Upper lobe of right lung (tissue), 1 donor: Measurements from ENCODE around the gene NUPR1. TPM values are rescaled to one million over a fixed set of nuclear protein-coding genes. Genes with fewer than 3 reads are reported as not detected.

Experiments
- ATAC-seq: fragments of 200-7000 bp; cut with Tn5 transposase; one replicate; pipeline ENCODE4 v1.9.1; 2020; ENCODE audit warnings: mild to moderate bottlenecking, moderate library complexity
- DNase-seq: peaks from one replicate; pipeline ENCODE4 v3.0.0-alpha.2; 2020
- H3K27ac ChIP-seq: fragments of 200-600 bp; one replicate; pipeline ENCODE4 v1.8.0; 2022
- H3K27me3 ChIP-seq: fragments of 200-600 bp; one replicate; pipeline ENCODE4 v1.8.0; 2022; ENCODE audit warnings: mild to moderate bottlenecking
- H3K36me3 ChIP-seq: fragments of 200-600 bp; one replicate; pipeline ENCODE4 v1.8.0; 2022
- H3K4me1 ChIP-seq: fragments of 200-600 bp; one replicate; pipeline ENCODE4 v1.8.0; 2022
- H3K4me3 ChIP-seq: fragments of 200-600 bp; one replicate; pipeline ENCODE4 v1.8.0; 2022; ENCODE audit warnings: mild to moderate bottlenecking
- H3K9me3 ChIP-seq: fragments of 200-600 bp; one replicate; pipeline ENCODE4 v1.8.0; 2022
- CTCF ChIP-seq: fragments of 200-600 bp; IDR thresholded peaks from one replicate; pipeline ENCODE4 v1.8.0; 2022; ENCODE audit warnings: antibody characterized with exemption
- intact Hi-C: fragments of 100-400 bp; cut with DNase I; formaldehyde crosslinking; loops from one replicate; pipeline ENCODE4 v1.11.0; 2022
- total RNA-seq: library from RNA; stranded (reverse); fragmentation: NEBNext Ultra II Directional; extraction: Animal tissue kit (Norgen Biotek cat#: 25700); gene quantifications from one replicate; pipeline ENCODE4 v1.2.1, GENCODE V29; 2021
- donor health status: DM: no; HTN: yes; CAD: no; lungs with severe emphysema.

The NUPR1 gene
- total RNA-seq, 1 donor from 2014 or later, result 291 TPM

GRCh38 chr16:28495795-28496749 is 42.7 kb downstream of the NUPR1 start:
- ATAC-seq (no peak), DNase-seq (no peak)
- no peak for TF ChIP-seq CTCF
- no peaks in the 10 kb centered on the region for H3K36me3 ChIP-seq
- no peaks in the 10 kb centered on the region for H3K27me3 ChIP-seq
- peak overlapping the region; percentile 48 for H3K4me3 ChIP-seq
- H3K4me1 ChIP-seq, result no peaks in the 10 kb centered on the region
- peak overlapping the region; percentile 82 for H3K27ac ChIP-seq
- intact Hi-C loops, result loop anchor here (10.0 kb wide), 1 partner anchor 49 kb away; no protein-coding TSS in a partner anchor
- H3K9me3 ChIP-seq, result no peaks in the 10 kb centered on the region

DNA sequence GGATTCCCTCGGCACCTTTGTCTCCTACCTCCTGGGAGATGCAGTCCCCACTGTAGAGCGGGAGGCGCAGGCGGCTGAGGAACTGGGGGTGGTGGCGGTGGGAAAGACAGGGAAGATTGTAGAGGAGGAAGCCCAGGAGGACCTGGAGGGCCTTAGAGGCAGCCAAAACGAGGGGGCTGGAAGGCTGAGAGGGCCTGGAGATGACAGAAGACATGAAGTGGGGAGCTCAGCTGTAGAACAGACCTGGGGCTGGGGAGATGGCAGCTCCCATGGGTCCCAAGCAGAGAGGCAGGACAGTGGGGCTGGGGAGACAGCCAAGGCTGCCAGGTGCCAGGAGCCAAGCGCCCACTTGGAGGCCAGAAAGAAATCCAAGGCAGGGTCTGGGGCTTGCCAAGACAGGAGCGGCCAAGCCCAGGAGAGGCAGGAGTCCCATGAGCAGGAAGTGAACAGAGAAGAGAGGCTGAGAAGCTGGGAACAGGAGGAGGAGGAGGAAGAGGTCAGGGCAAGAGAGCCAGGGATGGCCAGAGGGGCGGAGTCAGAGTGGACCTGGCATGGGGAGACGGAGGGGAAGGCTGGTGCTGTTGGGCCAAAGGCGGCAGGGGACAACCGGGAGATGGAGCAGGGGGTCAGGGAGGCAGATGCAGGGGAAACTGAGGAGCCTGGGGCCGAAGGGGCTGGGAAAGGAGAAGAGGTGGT is 43.5 kb downstream of the NUPR1 start:
- Histone ChIP-seq H3K27me3 (no peaks in the 10 kb centered on the region), H3K36me3 (no peaks in the 10 kb centered on the region), H3K9me3 (no peaks in the 10 kb centered on the region), H3K27ac (peak overlapping the region; percentile 82), H3K4me3 (peak overlapping the region; percentile 48), H3K4me1 (peaks cover 6% of the 10 kb centered on the region)
- DNase-seq (no peak), ATAC-seq (peak; percentile 5)
- intact Hi-C loops, result loop anchor here (10.0 kb wide), 1 partner anchor 50 kb away; no protein-coding TSS in a partner anchor
- no peak for TF ChIP-seq CTCF

DNA sequence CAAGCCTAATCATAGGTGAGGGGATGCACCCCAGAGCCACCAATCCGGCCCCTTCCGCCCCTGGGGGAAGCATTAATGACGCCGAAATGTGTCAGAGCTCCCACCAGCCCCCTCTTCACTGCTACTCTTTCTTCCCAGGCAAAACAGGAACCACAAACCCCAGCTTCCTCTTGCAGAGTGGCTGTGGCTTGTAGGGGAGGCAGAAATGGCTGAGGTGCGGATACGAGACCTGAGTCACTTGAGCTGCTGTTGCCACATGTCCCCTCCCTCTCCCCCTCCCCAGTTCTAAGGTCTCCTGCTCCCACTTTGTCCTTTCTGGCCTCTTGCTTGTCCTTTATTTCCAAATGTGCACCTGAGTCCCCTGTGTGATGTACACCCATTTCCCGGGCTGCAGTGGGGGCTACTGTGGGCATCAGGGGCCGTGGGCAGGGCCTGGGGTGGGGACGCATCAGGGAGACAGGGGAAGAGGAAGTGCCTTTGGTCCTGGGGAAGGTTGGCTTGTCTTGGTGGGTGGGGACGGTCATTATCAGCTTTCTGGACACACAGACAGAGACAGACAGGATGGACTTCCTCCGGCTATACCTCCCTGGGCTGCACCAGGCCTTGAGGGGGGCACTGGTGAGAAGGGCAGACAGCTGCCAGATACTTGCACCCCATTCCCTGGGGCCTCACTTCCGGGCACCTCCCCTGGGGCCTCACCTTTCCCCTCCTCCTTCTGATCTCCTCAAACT is 44.5 kb downstream of the NUPR1 start, which contains the start of gene APOBR:
Gene APOBR (plus strand): TSS at position 523 of the 731 bp plus-strand sequence. CDS start 39 bp downstream, at position 562.
- Histone ChIP-seq H3K27me3 (no peaks in the 10 kb centered on the region), H3K27ac (peak within 1 kb of the TSS; percentile 82), H3K4me3 (peak within 1 kb of the TSS; percentile 48), H3K4me1 (peaks cover 15% of the 10 kb centered on the region), H3K36me3 (no peaks in the 10 kb centered on the region), H3K9me3 (no peaks in the 10 kb centered on the region)
- ATAC-seq, result peak; percentile 71
- no peak for TF ChIP-seq CTCF
- intact Hi-C loops, result loop anchor here (10.0 kb wide), 1 partner anchor 51 kb away; no protein-coding TSS in a partner anchor
- peak; percentile 82 for DNase-seq

DNA sequence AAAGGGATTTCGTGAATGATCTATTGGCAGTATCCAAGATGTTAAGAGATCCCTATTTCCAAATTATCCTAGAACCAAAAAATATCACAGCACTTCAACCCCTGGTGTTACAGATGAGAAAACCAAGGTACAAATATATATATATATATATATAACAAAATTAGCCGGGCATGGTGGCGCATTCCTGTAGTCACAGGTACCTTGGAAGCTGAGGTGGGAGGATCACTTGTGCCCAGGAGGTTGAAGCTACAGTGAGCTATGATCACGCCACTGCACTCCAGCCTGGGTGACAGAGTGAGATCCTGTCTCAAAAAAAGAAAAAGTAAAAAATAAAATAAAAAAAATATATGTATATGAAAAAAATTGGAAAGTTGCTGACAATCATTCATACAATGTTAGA is 46.3 kb downstream of the NUPR1 start:
- Histone ChIP-seq H3K36me3 (peaks cover 17% of the 10 kb centered on the region), H3K27ac (peak overlapping the region; percentile 99), H3K9me3 (no peaks in the 10 kb centered on the region), H3K4me1 (peaks cover 15% of the 10 kb centered on the region), H3K27me3 (no peaks in the 10 kb centered on the region), H3K4me3 (peak overlapping the region; percentile 99)
- intact Hi-C loops, result loop anchor here (10.0 kb wide), 1 partner anchor 52 kb away; no protein-coding TSS in a partner anchor
- DNase-seq (no peak), ATAC-seq (no peak)
- TF ChIP-seq CTCF, result no peak

DNA sequence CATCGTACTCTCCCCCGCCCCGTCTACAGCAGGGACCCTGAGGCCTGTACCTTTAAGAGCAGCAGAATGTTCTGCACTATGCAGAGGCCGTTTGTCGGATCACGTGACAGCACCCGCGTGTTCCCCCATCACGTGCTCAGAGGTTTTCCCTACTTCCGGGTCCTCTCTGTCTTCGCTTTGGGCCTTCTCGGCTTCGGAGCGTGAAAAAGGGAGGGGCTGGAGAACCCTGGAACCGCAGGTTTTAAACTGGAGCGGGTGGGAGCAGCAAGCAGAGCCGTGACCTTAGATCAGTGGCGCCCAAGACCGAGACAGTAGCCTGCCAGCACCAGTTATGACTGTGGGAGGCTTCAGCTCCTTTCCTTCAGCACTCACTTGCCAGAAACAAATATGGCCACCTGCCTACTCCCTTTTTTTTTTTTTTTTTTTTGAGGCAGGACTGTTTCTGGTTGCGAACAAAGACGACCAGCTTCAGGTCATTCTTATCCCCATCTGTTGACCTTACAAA is 46.8 kb downstream of the NUPR1 start, which contains the start of gene CLN3:
Gene CLN3 (minus strand): TSS at position 105 of the 505 bp plus-strand sequence. CDS start 315 bp downstream, outside the sequence.
- Histone ChIP-seq H3K4me3 (peak within 1 kb of the TSS; percentile 99), H3K4me1 (peaks cover 15% of the 10 kb centered on the region), H3K36me3 (peaks cover 21% of the 10 kb centered on the region), H3K27me3 (no peaks in the 10 kb centered on the region), H3K9me3 (no peaks in the 10 kb centered on the region), H3K27ac (peak within 1 kb of the TSS; percentile 99)
- ATAC-seq (peak; percentile 88), DNase-seq (peak; percentile 94)
- TF ChIP-seq CTCF, result no peak
- intact Hi-C loops, result loop anchor here (10.0 kb wide), 1 partner anchor 53 kb away; no protein-coding TSS in a partner anchor
